Stimulated activated CD8-positive, alpha-beta memory T cell treated with anti-CD3 and anti-CD28 coated beads, Interleukin-12 subunit alpha, Interleukin-12 subunit beta, amount 100 ng/mL, for 1 hour (primary cell): ENCODE results near the gene NAT14.

Experiments
- DNase-seq: peaks from one replicate; pipeline ENCODE4 v3.0.0-alpha.2; 2020; ENCODE audit warnings: low read depth

The NAT14 gene

DNA sequence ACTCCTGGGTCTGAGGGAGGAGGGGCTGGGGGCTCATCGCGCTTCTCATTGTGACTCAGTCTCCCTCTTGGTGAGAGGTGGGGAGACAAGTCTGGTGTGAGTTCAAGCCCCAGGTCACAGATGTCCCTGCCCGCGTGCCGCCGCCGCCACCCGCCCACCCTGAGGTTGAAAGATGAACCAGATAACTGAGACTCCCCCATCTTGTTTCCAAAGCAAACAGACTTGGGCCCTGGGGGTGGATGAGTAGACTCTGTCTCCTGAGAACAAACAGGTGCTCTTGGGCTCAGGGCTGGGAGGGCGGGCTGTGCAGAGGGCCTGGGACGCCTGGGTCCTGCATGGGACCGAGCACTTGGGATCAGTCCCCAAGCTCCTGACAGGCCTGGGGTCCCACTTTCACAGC lies 51.4 kb downstream of the NAT14 start:
- DNase-seq = no peak
